Measurements from ENCODE around the gene GSK3B.

GRCh38 chr3:120059081-120059864, 35.0 kb downstream of the GSK3B start:
- TF ChIP-seq FOXM1 (IDR thresholded peaks at IDR 0.05; ENCODE audit: borderline replicate concordance) (no peak), TARDBP (IDR thresholded peaks at IDR 0.05) (no peak), SP1 (IDR thresholded peaks at IDR 0.05) (no peak), FOXK2 (IDR thresholded peaks at IDR 0.05) (no peak), BHLHE40 (IDR thresholded peaks at IDR 0.05; ENCODE audit: borderline replicate concordance) (no peak), LEF1 (IDR thresholded peaks at IDR 0.05; ENCODE audit: borderline replicate concordance) (no peak), ARNT (IDR thresholded peaks at IDR 0.05) (no peak), CTBP1 (IDR thresholded peaks at IDR 0.05; ENCODE audit: borderline replicate concordance) (no peak), SUZ12 (IDR thresholded peaks at IDR 0.05) (no peak), NFRKB (IDR thresholded peaks at IDR 0.05) (no peak), FOXA1 (IDR thresholded peaks at IDR 0.05) (no peak), HDGF (IDR thresholded peaks at IDR 0.05; ENCODE audit: borderline replicate concordance) (no peak)

All from HEK293T (cell line).